NCI-H460 (cell line): Measurements from ENCODE around the gene EPHB1. TPM values are rescaled to one million over a fixed set of nuclear protein-coding genes. Genes with fewer than 3 reads are reported as not detected.

Source experiments
- DNase-seq: peaks from one replicate; pipeline ENCODE4 v3.0.0-alpha.2; 2016; ENCODE audit warnings: low read depth; ENCODE audit errors: extremely low read depth
- total RNA-seq: library from RNA; depleted of rRNA; stranded (reverse); fragments of >200 nt; shearing (Covaris generic); gene quantifications from 2 replicates; pipeline ENCODE4 v1.2.3, GENCODE V29; 2014

Gene EPHB1
- total RNA-seq, 1 experiment from 2014 or later, result 0.05 TPM

GRCh38 chr3:134873789-134874188 is 78.7 kb downstream of the EPHB1 start:
- no peak for DNase-seq

GRCh38 chr3:134874737-134875413 is 79.8 kb downstream of the EPHB1 start:
- DNase-seq, result no peak

- DNase-seq, result no peak
Measured at GRCh38 chr3:134876836-134877235, 81.8 kb downstream of the EPHB1 start.

GRCh38 chr3:134877788-134878187 is 82.7 kb downstream of the EPHB1 start:
- no peak for DNase-seq

GRCh38 chr3:134879990-134880389 is 84.9 kb downstream of the EPHB1 start:
- no peak for DNase-seq

- DNase-seq, result no peak
Measured at GRCh38 chr3:134880431-134880830, 85.4 kb downstream of the EPHB1 start.

GRCh38 chr3:134881305-134881704 is 86.2 kb downstream of the EPHB1 start:
- DNase-seq, result no peak

GRCh38 chr3:134883697-134884385 is 88.8 kb downstream of the EPHB1 start:
- DNase-seq, result no peak

- no peak for DNase-seq
Measured at GRCh38 chr3:134885877-134886621, 91.0 kb downstream of the EPHB1 start.

GRCh38 chr3:134886991-134887390 is 91.9 kb downstream of the EPHB1 start:
- no peak for DNase-seq

- no peak for DNase-seq
Measured at GRCh38 chr3:134887536-134887935, 92.5 kb downstream of the EPHB1 start.

GRCh38 chr3:134892326-134892725 is 97.3 kb downstream of the EPHB1 start:
- no peak for DNase-seq

- no peak for DNase-seq
Measured at GRCh38 chr3:134892761-134893160, 97.7 kb downstream of the EPHB1 start.

- no peak for DNase-seq
Measured at GRCh38 chr3:134894533-134894932, 99.5 kb downstream of the EPHB1 start.

- no peak for DNase-seq
Measured at GRCh38 chr3:134895181-134895580, 100.1 kb downstream of the EPHB1 start.

- no peak for DNase-seq
Measured at GRCh38 chr3:134896141-134896540, 101.1 kb downstream of the EPHB1 start.

GRCh38 chr3:134896696-134897095 is 101.6 kb downstream of the EPHB1 start:
- no peak for DNase-seq

- no peak for DNase-seq
Measured at GRCh38 chr3:134897391-134898141, 102.5 kb downstream of the EPHB1 start.

GRCh38 chr3:134898181-134898754 is 103.2 kb downstream of the EPHB1 start:
- no peak for DNase-seq

GRCh38 chr3:134899786-134900185 is 104.7 kb downstream of the EPHB1 start:
- no peak for DNase-seq

GRCh38 chr3:134900482-134900881 is 105.4 kb downstream of the EPHB1 start:
- no peak for DNase-seq
